Neuronal stem cell (in vitro differentiated cells): ENCODE results near the gene LRG1.
A peak's percentile ranks its signal among the peaks of the same experiment; 100 is the strongest.
"Not testable (repeated sequence)": the region's sequence is repeated elsewhere in the genome, so short reads cannot be mapped to it uniquely, and the experiment has no call there.

Experiments
- DNase-seq: peaks from one replicate; pipeline ENCODE4 v3.0.0-alpha.2; 2013; ENCODE audit warnings: low spot score
- H2AFZ ChIP-seq: one replicate; pipeline ENCODE4 v1.6.1; 2013; ENCODE audit warnings: mild to moderate bottlenecking, low read length, inconsistent platforms
- H2AK5ac ChIP-seq: 2 replicates; pipeline ENCODE4 v1.6.1; 2013; ENCODE audit warnings: low read depth, mild to moderate bottlenecking, inconsistent platforms, low read length, moderate library complexity, mixed read lengths
- H2BK120ac ChIP-seq: 2 replicates; pipeline ENCODE4 v1.6.1; 2013; ENCODE audit warnings: low read depth, mild to moderate bottlenecking, inconsistent platforms, low read length, moderate library complexity, mixed read lengths
- H2BK12ac ChIP-seq: one replicate; pipeline ENCODE4 v1.6.1; 2013; ENCODE audit warnings: low read length, inconsistent platforms
- H2BK15ac ChIP-seq: 2 replicates; pipeline ENCODE4 v1.6.1; 2013; ENCODE audit warnings: mild to moderate bottlenecking, low read length, inconsistent platforms, mixed read lengths
- H2BK5ac ChIP-seq: one replicate; pipeline ENCODE4 v1.6.1; 2013; ENCODE audit warnings: inconsistent platforms, mild to moderate bottlenecking, low read length, moderate library complexity
- H3K14ac ChIP-seq: one replicate; pipeline ENCODE4 v1.6.1; 2013; ENCODE audit warnings: low read length, inconsistent platforms
- H3K18ac ChIP-seq: 2 replicates; pipeline ENCODE4 v1.6.1; 2013; ENCODE audit warnings: low read length, inconsistent platforms
- H3K23ac ChIP-seq: 2 replicates; pipeline ENCODE4 v1.6.1; 2013; ENCODE audit warnings: low read depth, mild to moderate bottlenecking, mixed read lengths, low read length, inconsistent platforms; ENCODE audit not compliant: poor library complexity
- H3K27ac ChIP-seq: replicated peaks from 3 replicates; pipeline ENCODE4 v1.5.1; 2013; ENCODE audit warnings: low read length, inconsistent platforms
- H3K27me3 ChIP-seq, 3 experiments: 2 replicates each; pipeline ENCODE4 v1.6.1; 2013; ENCODE audit warnings: low read length in 3 of 3, mild to moderate bottlenecking in 2 of 3, inconsistent platforms in 1 of 3, low read depth in 1 of 3, mixed read lengths in 1 of 3, moderate library complexity in 1 of 3; ENCODE audit not compliant: control insufficient read depth in 3 of 3, insufficient read depth in 3 of 3
- H3K36me3 ChIP-seq, 2 donors: replicated peaks in 1 of 2; 2 replicates each; pipeline ENCODE4 v1.6.1; 2013; ENCODE audit warnings: low read length in 2 of 2; ENCODE audit not compliant: control insufficient read depth in 2 of 2, insufficient read depth in 2 of 2
- H3K4ac ChIP-seq: 2 replicates; pipeline ENCODE4 v1.6.1; 2013; ENCODE audit warnings: inconsistent platforms, mild to moderate bottlenecking, low read length, moderate library complexity
- H3K4me1 ChIP-seq, 2 donors: 1 replicate in 1 of 2; 2 replicates in 1 of 2; pipeline ENCODE4 v1.6.1; 2013; ENCODE audit warnings: low read length in 2 of 2, low read depth in 1 of 2; ENCODE audit not compliant: control insufficient read depth in 2 of 2, insufficient read depth in 1 of 2
- H3K4me2 ChIP-seq: one replicate; pipeline ENCODE4 v1.6.1; 2013; ENCODE audit warnings: mild to moderate bottlenecking, low read length, inconsistent platforms; ENCODE audit not compliant: insufficient read depth, poor library complexity, severe bottlenecking
- H3K4me3 ChIP-seq, 2 donors: 2 replicates each; pipeline ENCODE4 v1.5.1; 2013; ENCODE audit warnings: low read length in 2 of 2, mild to moderate bottlenecking in 2 of 2, inconsistent platforms in 1 of 2, moderate library complexity in 1 of 2
- H3K79me1 ChIP-seq: one replicate; pipeline ENCODE4 v1.6.1; 2013; ENCODE audit warnings: low read depth, mild to moderate bottlenecking, inconsistent platforms, low read length, moderate library complexity
- H3K9ac ChIP-seq: one replicate; pipeline ENCODE4 v1.6.1; 2013; ENCODE audit warnings: mild to moderate bottlenecking, low read depth, low read length, inconsistent platforms; ENCODE audit not compliant: poor library complexity
- H3K9me3 ChIP-seq, 2 donors: replicated peaks in 1 of 2; 2 replicates each; pipeline versions ENCODE3 to v1.6.1; 2013; ENCODE audit warnings: low read length in 2 of 2, mild to moderate bottlenecking in 2 of 2, inconsistent platforms in 1 of 2, low read depth in 1 of 2, mixed read lengths in 1 of 2, moderate library complexity in 1 of 2; ENCODE audit not compliant: control insufficient read depth in 2 of 2, insufficient read depth in 1 of 2
- H4K8ac ChIP-seq: one replicate; pipeline ENCODE4 v1.6.1; 2013; ENCODE audit warnings: low read depth, mild to moderate bottlenecking, inconsistent platforms, low read length, moderate library complexity
- H4K91ac ChIP-seq: one replicate; pipeline ENCODE4 v1.6.1; 2013; ENCODE audit warnings: low read length, low read depth, mild to moderate bottlenecking, inconsistent platforms; ENCODE audit not compliant: poor library complexity
- WGBS, 2 donors: extraction: QIAGEN DNeasy Blood & Tissue Kit; methylation state at CpG; one replicate each; pipeline ENCODE4 v1.1.7; 2013; ENCODE audit warnings: missing lambda C conversion rate in 2 of 2, mixed read lengths in 1 of 2; ENCODE audit not compliant: insufficient read length in 2 of 2, insufficient replicate concordance in 1 of 2; ENCODE audit errors: extremely low coverage in 2 of 2; 5-methylcytosine and 5-hydroxymethylcytosine counted together

LRG1 gene

GRCh38 chr19:4531562-4532165 lies 8.2 kb downstream of the LRG1 start:
- Histone ChIP-seq H4K91ac (no peak overlapping the region), H3K79me1 (peaks cover 3% of the 10 kb centered on the region), H3K4ac (no peak overlapping the region), H2AFZ (no peak overlapping the region), H2BK12ac (no peak overlapping the region), H3K9me3 (no peaks in the 10 kb centered on the region), H3K9ac (no peak overlapping the region), H3K36me3 (no peaks in the 10 kb centered on the region), H3K27me3 (peaks cover 0 to 13% (median 2%) of the 10 kb centered on the region in 3 experiments), H4K8ac (no peak overlapping the region), H2BK15ac (peak overlapping the region; percentile 58), H3K4me1 (peaks cover 8 to 13% of the 10 kb centered on the region in 2 donors), H3K4me3 (no peak overlapping the region), H3K4me2 (no peak overlapping the region), H2BK120ac (no peak overlapping the region), H3K23ac (peak overlapping the region; percentile 55), H3K18ac (peak overlapping the region; percentile 71), H3K14ac (no peak overlapping the region), H2BK5ac (no peak overlapping the region), H2AK5ac (peak overlapping the region; percentile 84), H3K27ac (no peak overlapping the region)
- no CpG with 5 or more reads among the region's 28 CpGs for WGBS, 2 donors
- no peak for DNase-seq

GRCh38 chr19:4529924-4530522 lies 9.8 kb downstream of the LRG1 start:
- no peak overlapping the region for H3K4ac ChIP-seq
- peak overlapping the region; percentile 64 for H2AFZ ChIP-seq
- peaks cover 3% of the 10 kb centered on the region for H3K79me1 ChIP-seq
- peak overlapping the region; percentile 33 for H2BK12ac ChIP-seq
- no peak overlapping the region for H3K27ac ChIP-seq
- no peak overlapping the region for H4K91ac ChIP-seq
- no peak overlapping the region for H3K14ac ChIP-seq
- H3K36me3 ChIP-seq: no peaks in the 10 kb centered on the region
- H3K4me1 ChIP-seq: peaks cover 4 to 5% of the 10 kb centered on the region in 2 donors
- H2BK120ac ChIP-seq: no peak overlapping the region
- H3K4me3 ChIP-seq: no peak overlapping the region
- DNase-seq: no peak
- H3K23ac ChIP-seq: peak overlapping the region; percentile 3
- no CpG with 5 or more reads among the region's 14 CpGs for WGBS, 2 donors
- H3K4me2 ChIP-seq: no peak overlapping the region
- H4K8ac ChIP-seq: no peak overlapping the region
- no peak overlapping the region for H3K9ac ChIP-seq
- H2BK5ac ChIP-seq: peak overlapping the region; percentile 53
- H3K18ac ChIP-seq: peak overlapping the region; percentile 64
- H2AK5ac ChIP-seq: peak overlapping the region; percentile 89
- H3K27me3 ChIP-seq: peaks cover 0 to 13% (median 2%) of the 10 kb centered on the region in 3 experiments
- peak overlapping the region; percentile 38 for H2BK15ac ChIP-seq
- no peaks in the 10 kb centered on the region for H3K9me3 ChIP-seq

- Histone ChIP-seq H2BK120ac (no peak overlapping the region), H3K4ac (no peak overlapping the region), H3K4me1 (no peaks in the 10 kb centered on the region), H2AFZ (no peak overlapping the region), H3K36me3 (no peaks in the 10 kb centered on the region), H3K14ac (no peak overlapping the region), H3K4me3 (no peak overlapping the region), H3K9me3 (no peaks in the 10 kb centered on the region), H3K27ac (no peak overlapping the region), H4K8ac (no peak overlapping the region), H3K4me2 (no peak overlapping the region), H2BK5ac (no peak overlapping the region), H3K9ac (no peak overlapping the region), H2BK15ac (no peak overlapping the region), H3K27me3 (peaks cover 0 to 9% (median 0%) of the 10 kb centered on the region in 3 experiments), H2AK5ac (no peak overlapping the region), H3K18ac (no peak overlapping the region), H3K79me1 (peaks cover 3% of the 10 kb centered on the region), H2BK12ac (no peak overlapping the region), H4K91ac (no peak overlapping the region), H3K23ac (no peak overlapping the region)
- no CpG with 5 or more reads among the region's 15 CpGs for WGBS, 2 donors
- DNase-seq: no peak
Observed at GRCh38 chr19:4528843-4529242, 11.0 kb downstream of the LRG1 start.

- not testable (repeated sequence) for H3K27ac ChIP-seq, H2BK5ac ChIP-seq, H3K9me3 ChIP-seq, H3K4ac ChIP-seq, H2AFZ ChIP-seq, H3K14ac ChIP-seq, H2BK120ac ChIP-seq, H2AK5ac ChIP-seq, H3K4me1 ChIP-seq, H3K36me3 ChIP-seq, H4K8ac ChIP-seq, H3K18ac ChIP-seq, DNase-seq, H2BK12ac ChIP-seq, H3K4me3 ChIP-seq, H3K4me2 ChIP-seq, H3K9ac ChIP-seq, H3K23ac ChIP-seq, H3K27me3 ChIP-seq, H4K91ac ChIP-seq, H2BK15ac ChIP-seq, H3K79me1 ChIP-seq
- no CpG with 5 or more reads among the region's 8 CpGs for WGBS, 2 donors
Observed at GRCh38 chr19:4527377-4527776, 12.5 kb downstream of the LRG1 start.
